Measurements from ENCODE around the gene FBXL16. TPM values are rescaled to one million over a fixed set of nuclear protein-coding genes. Genes with fewer than 3 reads are reported as not detected.

Gene FBXL16
- total and polyA plus RNA-seq, 2 of the 13 experiments (the other 11 are each of a cell fraction or from before 2014, with no cell fraction given): 0.22 to 2.0 TPM

DNA sequence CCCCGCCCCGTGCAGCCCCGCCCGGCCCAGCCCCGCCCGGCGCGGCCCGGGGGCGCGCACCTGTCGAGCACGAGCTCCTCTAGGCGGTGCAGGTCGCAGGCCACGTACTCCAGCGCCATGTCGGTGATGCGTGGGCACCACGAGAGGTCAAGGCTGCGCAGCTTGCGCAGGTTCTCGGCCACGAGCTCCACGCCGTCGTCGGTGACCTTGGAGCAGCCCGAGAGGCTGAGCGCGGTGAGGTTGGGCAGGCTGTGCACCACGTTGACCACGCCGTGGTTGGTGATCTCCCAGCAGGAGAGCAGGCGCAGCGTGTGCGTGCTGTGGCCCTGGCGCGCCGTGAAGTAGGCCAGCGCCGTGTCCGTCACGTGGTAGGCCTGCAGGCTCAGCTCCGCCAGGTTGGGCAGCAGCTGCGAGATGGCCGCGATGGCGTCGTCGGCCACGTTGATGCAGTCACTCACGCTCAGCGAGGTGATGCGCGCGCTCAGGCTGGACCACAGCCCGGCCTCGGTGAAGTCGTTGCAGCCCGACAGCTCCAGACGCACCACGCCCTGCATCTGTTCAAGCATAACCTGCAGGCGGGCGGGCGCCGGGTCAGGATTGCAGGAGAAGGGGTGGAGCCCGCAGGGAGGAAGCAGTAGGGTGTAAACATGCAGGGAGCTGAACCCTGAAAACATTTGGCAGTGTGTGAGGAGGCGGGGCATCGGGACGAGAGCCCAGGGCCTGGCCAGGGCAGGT, 10.1 kb downstream of the FBXL16 start (continued):
- TF ChIP-seq, protein P1, sequence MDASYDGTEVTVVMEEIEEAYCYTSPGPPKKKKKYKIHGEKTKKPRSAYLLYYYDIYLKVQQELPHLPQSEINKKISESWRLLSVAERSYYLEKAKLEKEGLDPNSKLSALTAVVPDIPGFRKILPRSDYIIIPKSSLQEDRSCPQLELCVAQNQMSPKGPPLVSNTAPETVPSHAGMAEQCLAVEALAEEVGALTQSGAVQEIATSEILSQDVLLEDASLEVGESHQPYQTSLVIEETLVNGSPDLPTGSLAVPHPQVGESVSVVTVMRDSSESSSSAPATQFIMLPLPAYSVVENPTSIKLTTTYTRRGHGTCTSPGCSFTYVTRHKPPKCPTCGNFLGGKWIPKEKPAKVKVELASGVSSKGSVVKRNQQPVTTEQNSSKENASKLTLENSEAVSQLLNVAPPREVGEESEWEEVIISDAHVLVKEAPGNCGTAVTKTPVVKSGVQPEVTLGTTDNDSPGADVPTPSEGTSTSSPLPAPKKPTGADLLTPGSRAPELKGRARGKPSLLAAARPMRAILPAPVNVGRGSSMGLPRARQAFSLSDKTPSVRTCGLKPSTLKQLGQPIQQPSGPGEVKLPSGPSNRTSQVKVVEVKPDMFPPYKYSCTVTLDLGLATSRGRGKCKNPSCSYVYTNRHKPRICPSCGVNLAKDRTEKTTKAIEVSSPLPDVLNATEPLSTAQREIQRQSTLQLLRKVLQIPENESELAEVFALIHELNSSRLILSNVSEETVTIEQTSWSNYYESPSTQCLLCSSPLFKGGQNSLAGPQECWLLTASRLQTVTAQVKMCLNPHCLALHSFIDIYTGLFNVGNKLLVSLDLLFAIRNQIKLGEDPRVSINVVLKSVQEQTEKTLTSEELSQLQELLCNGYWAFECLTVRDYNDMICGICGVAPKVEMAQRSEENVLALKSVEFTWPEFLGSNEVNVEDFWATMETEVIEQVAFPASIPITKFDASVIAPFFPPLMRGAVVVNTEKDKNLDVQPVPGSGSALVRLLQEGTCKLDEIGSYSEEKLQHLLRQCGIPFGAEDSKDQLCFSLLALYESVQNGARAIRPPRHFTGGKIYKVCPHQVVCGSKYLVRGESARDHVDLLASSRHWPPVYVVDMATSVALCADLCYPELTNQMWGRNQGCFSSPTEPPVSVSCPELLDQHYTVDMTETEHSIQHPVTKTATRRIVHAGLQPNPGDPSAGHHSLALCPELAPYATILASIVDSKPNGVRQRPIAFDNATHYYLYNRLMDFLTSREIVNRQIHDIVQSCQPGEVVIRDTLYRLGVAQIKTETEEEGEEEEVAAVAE (CRISPR knock-in tag; IDR thresholded peaks at IDR 0.05; ENCODE audit: borderline replicate concordance): no peak
- TF ChIP-seq CBX2 (IDR thresholded peaks at IDR 0.05; ENCODE audit: low read depth, low read length): no peak
- no peak for TF ChIP-seq CBX2 (CRISPR knock-in tag; IDR thresholded peaks at IDR 0.05; ENCODE audit: low read depth)
- TF ChIP-seq ZNF34 (CRISPR knock-in tag; IDR thresholded peaks at IDR 0.05; ENCODE audit: borderline replicate concordance): no peak
- 0 out of 2 replicates have a peak, but pooled peaks have one; percentile 47 for TF ChIP-seq ZNF747 (CRISPR knock-in tag; IDR thresholded peaks at IDR 0.05; ENCODE audit: borderline replicate concordance)
- TF ChIP-seq ZNF766 (CRISPR knock-in tag; IDR thresholded peaks at IDR 0.05; ENCODE audit: borderline replicate concordance): no peak
- no peak for TF ChIP-seq HMG20A (CRISPR knock-in tag; IDR thresholded peaks at IDR 0.05; ENCODE audit: borderline replicate concordance)
- no peak for TF ChIP-seq KDM4B (CRISPR knock-in tag; IDR thresholded peaks at IDR 0.05)
- peak; percentile 69 for TF ChIP-seq ZFY (CRISPR knock-in tag; IDR thresholded peaks at IDR 0.05)
- no peak; the same call in 1 of the 2 replicates for TF ChIP-seq ZFP37 (CRISPR knock-in tag; IDR thresholded peaks at IDR 0.05; ENCODE audit: borderline replicate concordance)
- peak; percentile 77; the same call in 1 of the 2 replicates for TF ChIP-seq CBX5 (CRISPR knock-in tag; IDR thresholded peaks at IDR 0.05; ENCODE audit: borderline replicate concordance)
- no peak for TF ChIP-seq ZNF207 (IDR thresholded peaks at IDR 0.05; ENCODE audit: borderline replicate concordance)
- TF ChIP-seq ZNF879 (CRISPR knock-in tag; IDR thresholded peaks at IDR 0.05): no peak
- TF ChIP-seq, protein P2, sequence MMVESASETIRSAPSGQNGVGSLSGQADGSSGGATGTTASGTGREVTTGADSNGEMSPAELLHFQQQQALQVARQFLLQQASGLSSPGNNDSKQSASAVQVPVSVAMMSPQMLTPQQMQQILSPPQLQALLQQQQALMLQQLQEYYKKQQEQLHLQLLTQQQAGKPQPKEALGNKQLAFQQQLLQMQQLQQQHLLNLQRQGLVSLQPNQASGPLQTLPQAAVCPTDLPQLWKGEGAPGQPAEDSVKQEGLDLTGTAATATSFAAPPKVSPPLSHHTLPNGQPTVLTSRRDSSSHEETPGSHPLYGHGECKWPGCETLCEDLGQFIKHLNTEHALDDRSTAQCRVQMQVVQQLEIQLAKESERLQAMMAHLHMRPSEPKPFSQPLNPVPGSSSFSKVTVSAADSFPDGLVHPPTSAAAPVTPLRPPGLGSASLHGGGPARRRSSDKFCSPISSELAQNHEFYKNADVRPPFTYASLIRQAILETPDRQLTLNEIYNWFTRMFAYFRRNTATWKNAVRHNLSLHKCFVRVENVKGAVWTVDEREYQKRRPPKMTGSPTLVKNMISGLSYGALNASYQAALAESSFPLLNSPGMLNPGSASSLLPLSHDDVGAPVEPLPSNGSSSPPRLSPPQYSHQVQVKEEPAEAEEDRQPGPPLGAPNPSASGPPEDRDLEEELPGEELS (CRISPR knock-in tag; IDR thresholded peaks at IDR 0.05): no peak
- no peak for TF ChIP-seq ZNF703 (CRISPR knock-in tag; IDR thresholded peaks at IDR 0.05; ENCODE audit: borderline replicate concordance)
